Testis (tissue), 3 donors: ENCODE measurements around the gene TLK1. TPM values are rescaled to one million over a fixed set of nuclear protein-coding genes. Genes with fewer than 3 reads are reported as not detected.

Experiments
- DNase-seq: peaks from one replicate; pipeline ENCODE4 v3.0.0-alpha.2; 2019
- H3K27ac ChIP-seq, 2 donors: fragments of 200-600 bp; sonication (generic); one replicate each; pipeline ENCODE4 v1.5.1; 2019
- H3K27me3 ChIP-seq: fragments of 200-600 bp; sonication (generic); one replicate; pipeline ENCODE4 v1.5.1; 2019
- H3K36me3 ChIP-seq: fragments of 200-600 bp; sonication (generic); one replicate; pipeline ENCODE4 v1.5.1; 2017; ENCODE audit warnings: low read depth; ENCODE audit errors: missing control alignments
- H3K4me1 ChIP-seq: fragments of 200-600 bp; sonication (generic); one replicate; pipeline ENCODE4 v1.5.1; 2019
- H3K4me3 ChIP-seq, 2 donors: fragments of 200-600 bp; sonication (generic); one replicate each; pipeline ENCODE4 v1.5.1; 2017 to 2019
- H3K9me3 ChIP-seq: fragments of 200-600 bp; sonication (generic); one replicate; pipeline ENCODE4 v1.5.1; 2017
- POLR2A ChIP-seq: fragments of 450-650 bp; IDR thresholded peaks from one replicate; pipeline ENCODE4 v1.6.1; 2017; ENCODE audit warnings: antibody characterized with exemption, mild to moderate bottlenecking, moderate library complexity
- WGBS, 2 donors: methylation state at CpG; one replicate each; pipeline ENCODE4 v1.1.5; 2018; 5-methylcytosine and 5-hydroxymethylcytosine counted together
- intact Hi-C: fragments of 100-400 bp; cut with DNase I; formaldehyde crosslinking; loops from one replicate; pipeline ENCODE4 v1.15.1; 2023; ENCODE audit warnings: low total_unique reads
- polyA plus RNA-seq: library from polyadenylated mRNA; stranded (reverse); fragments of 350-450 nt; fragmentation: Illumina TruSeq; extraction: RNeasy Lipid Tissue Mini Kit (QIAGEN cat#74804); gene quantifications from one replicate; pipeline ENCODE4 v1.2.3, GENCODE V29; 2014; ENCODE audit warnings: low read depth, low replicate concordance; ENCODE audit not compliant: insufficient read depth
- total RNA-seq, 2 donors: library from RNA; depleted of rRNA; stranded (reverse); fragments of >200 nt; gene quantifications; one replicate each; pipeline ENCODE4 v1.2.3, GENCODE V29; 2016
- TF ChIP-seq, protein P1 (sequence below), 3 experiments: fragments of 450-650 bp in 2 of 3; fragments of 200-600 bp in 1 of 3; sonication (generic) in 1 of 3; IDR thresholded peaks; one replicate each; pipeline ENCODE4 v1.5.1; 2016 to 2019; ENCODE audit warnings: antibody characterized with exemption in 3 of 3, mild to moderate bottlenecking in 2 of 3, moderate library complexity in 1 of 3

Gene TLK1
- total and polyA plus RNA-seq, 3 donors from 2014 or later, result 36.8 to 112 (median 110) TPM

DNA sequence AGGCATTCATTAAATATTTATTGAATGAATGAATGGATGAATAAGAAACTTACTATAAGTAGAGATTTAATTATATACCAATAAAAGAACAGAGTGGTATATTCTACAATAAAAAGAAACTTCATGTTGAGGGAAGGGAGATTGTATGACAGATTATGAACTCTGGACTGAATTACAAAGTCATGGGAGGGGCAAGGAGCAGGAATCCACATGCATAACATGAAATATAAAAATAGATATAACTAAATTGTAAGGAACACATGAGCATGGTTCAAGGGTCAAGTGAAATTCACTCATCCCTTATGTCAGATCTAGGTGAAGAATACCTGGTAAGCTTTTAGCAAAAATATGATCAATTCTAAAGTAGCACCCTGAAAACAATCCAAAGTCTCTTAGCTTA lies 27.1 kb upstream of the TLK1 start:
- peaks cover 4% of the 10 kb centered on the region for H3K4me1 ChIP-seq
- H3K36me3 ChIP-seq, result no peaks in the 10 kb centered on the region
- H3K27me3 ChIP-seq, result no peaks in the 10 kb centered on the region
- no peak for DNase-seq
- H3K9me3 ChIP-seq, result no peaks in the 10 kb centered on the region
- TF ChIP-seq, protein P1, sequence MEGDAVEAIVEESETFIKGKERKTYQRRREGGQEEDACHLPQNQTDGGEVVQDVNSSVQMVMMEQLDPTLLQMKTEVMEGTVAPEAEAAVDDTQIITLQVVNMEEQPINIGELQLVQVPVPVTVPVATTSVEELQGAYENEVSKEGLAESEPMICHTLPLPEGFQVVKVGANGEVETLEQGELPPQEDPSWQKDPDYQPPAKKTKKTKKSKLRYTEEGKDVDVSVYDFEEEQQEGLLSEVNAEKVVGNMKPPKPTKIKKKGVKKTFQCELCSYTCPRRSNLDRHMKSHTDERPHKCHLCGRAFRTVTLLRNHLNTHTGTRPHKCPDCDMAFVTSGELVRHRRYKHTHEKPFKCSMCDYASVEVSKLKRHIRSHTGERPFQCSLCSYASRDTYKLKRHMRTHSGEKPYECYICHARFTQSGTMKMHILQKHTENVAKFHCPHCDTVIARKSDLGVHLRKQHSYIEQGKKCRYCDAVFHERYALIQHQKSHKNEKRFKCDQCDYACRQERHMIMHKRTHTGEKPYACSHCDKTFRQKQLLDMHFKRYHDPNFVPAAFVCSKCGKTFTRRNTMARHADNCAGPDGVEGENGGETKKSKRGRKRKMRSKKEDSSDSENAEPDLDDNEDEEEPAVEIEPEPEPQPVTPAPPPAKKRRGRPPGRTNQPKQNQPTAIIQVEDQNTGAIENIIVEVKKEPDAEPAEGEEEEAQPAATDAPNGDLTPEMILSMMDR (IDR thresholded peaks at IDR 0.05), result no peak
- no peak for TF ChIP-seq POLR2A
- H3K4me3 ChIP-seq, result no peak overlapping the region
- H3K27ac ChIP-seq, result no peak overlapping the region
- intact Hi-C loops, result no loop called here

DNA sequence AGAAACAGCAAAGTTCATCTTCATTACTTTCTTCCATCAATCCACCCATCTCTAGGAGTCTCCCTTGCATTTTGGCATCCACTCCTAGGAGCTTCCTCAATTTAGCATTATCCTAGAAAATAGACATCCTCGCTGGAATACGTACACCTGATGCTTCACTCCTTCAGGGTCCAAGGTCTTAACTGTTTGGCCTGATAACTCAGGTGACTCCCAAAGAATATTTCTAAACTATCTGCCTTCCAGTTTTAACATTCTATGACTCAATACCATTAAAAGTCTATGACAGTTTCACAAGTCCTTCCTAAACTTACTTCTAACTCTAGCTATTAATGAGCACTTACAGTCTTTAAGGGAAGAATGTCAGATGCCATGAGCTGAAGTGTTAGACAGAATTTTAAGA lies 26.5 kb upstream of the TLK1 start:
- TF ChIP-seq, protein P1 (IDR thresholded peaks at IDR 0.05), result no peak
- no peak for TF ChIP-seq POLR2A
- Histone ChIP-seq H3K36me3 (no peaks in the 10 kb centered on the region), H3K9me3 (no peaks in the 10 kb centered on the region), H3K4me1 (peaks cover 4% of the 10 kb centered on the region), H3K27ac (no peak overlapping the region), H3K27me3 (no peaks in the 10 kb centered on the region), H3K4me3 (no peak overlapping the region)
- no peak for DNase-seq
- intact Hi-C loops, result no loop called here
- WGBS, 2 donors, result 79 to 81% methylated on average over 2 of the region's 2 CpGs

DNA sequence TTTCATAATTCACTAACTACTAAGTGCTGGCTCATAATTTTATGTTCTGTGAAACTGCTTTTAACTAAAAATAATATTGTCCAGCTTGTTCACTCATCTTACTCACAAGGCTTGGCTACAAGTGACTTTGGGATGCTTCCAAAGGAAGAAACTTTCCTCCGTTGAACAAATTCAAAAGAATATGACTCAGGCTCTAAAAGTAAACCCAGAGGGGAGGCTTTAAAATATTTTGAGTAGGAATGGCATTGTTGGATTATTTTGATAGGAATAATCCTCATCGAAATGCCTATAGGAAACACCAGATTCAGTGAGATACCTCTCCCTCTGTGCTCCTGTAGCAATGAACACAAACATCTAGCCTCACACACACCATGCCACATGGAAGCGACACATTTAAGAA lies 25.2 kb upstream of the TLK1 start:
- no peak overlapping the region for H3K27ac ChIP-seq
- no peak for DNase-seq
- H3K27me3 ChIP-seq, result no peaks in the 10 kb centered on the region
- no peaks in the 10 kb centered on the region for H3K36me3 ChIP-seq
- H3K9me3 ChIP-seq, result no peaks in the 10 kb centered on the region
- intact Hi-C loops, result no loop called here
- no peak for TF ChIP-seq POLR2A
- TF ChIP-seq, protein P1 (IDR thresholded peaks at IDR 0.05), result no peak
- H3K4me1 ChIP-seq, result peaks cover 4% of the 10 kb centered on the region
- H3K4me3 ChIP-seq, result no peak overlapping the region
- WGBS, 2 donors, result 70 to 71% methylated on average over 3 of the region's 3 CpGs

DNA sequence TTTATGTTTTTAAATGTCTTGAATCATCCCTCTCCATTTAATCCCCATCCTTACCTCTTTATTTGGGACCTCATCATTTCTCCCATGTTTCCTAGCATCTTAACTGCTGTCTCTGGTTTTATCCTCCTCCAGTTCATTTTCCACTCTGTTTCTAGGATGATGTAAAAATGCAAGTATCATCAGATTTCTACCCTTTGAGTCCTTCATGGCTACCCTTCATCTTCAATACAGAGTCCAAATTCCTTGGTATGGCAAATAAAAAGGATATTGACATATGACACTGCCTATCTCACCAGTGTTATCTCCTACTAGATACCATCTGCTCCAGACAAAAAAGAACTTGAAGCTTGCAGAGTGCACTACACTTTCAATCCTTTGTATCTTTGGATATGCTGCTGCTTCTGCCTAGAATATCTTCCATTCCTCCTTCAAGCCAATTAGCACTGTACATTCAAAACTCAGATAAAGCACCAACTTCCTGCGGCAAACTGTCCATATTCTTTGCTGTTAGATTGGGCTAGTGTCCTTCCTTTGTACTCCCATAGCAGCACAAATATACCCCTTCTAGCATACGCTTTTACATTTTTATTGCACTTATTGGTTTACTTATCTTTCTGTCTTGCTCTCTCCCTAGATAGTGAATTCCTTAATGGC lies 24.6 kb upstream of the TLK1 start:
- no peaks in the 10 kb centered on the region for H3K27me3 ChIP-seq
- peaks cover 4% of the 10 kb centered on the region for H3K4me1 ChIP-seq
- intact Hi-C loops, result no loop called here
- TF ChIP-seq, protein P1 (IDR thresholded peaks at IDR 0.05), result no peak
- no peak for TF ChIP-seq POLR2A
- H3K27ac ChIP-seq, result no peak overlapping the region
- no peaks in the 10 kb centered on the region for H3K36me3 ChIP-seq
- H3K4me3 ChIP-seq, result no peak overlapping the region
- H3K9me3 ChIP-seq, result no peaks in the 10 kb centered on the region
- no peak for DNase-seq
- WGBS, 2 donors, result 48 to 54% methylated on average over 2 of the region's 2 CpGs
